GM18870 (cell line): ENCODE measurements around the gene AGXT2.
A peak's percentile ranks its signal among the peaks of the same experiment; 100 is the strongest.
"Not testable (repeated sequence)": the region's sequence is repeated elsewhere in the genome, so short reads cannot be mapped to it uniquely, and the experiment has no call there.

Experiments used
- ATAC-seq: cut with Tn5 transposase; IDR thresholded peaks from one replicate; pipeline ENCODE4 v1.9.1; 2021; ENCODE audit warnings: moderate library complexity; ENCODE audit not compliant: unreplicated experiment

Gene AGXT2

GRCh38 chr5:34976347-34976746 is 71.4 kb downstream of the AGXT2 start:
- ATAC-seq = no peak

GRCh38 chr5:34971655-34972054 is 76.1 kb downstream of the AGXT2 start:
- not testable (repeated sequence) for ATAC-seq

- ATAC-seq = no peak
These were observed 77.2 kb downstream of the AGXT2 start for GRCh38 chr5:34970552-34970951.

GRCh38 chr5:34968258-34968657 is 79.5 kb downstream of the AGXT2 start:
- no peak for ATAC-seq

- no peak for ATAC-seq
These were observed 80.2 kb downstream of the AGXT2 start for GRCh38 chr5:34967540-34967939.

GRCh38 chr5:34959323-34959722 is 88.4 kb downstream of the AGXT2 start:
- peak; percentile 95 for ATAC-seq

GRCh38 chr5:34957857-34958690 is 89.7 kb downstream of the AGXT2 start:
- no peak for ATAC-seq

GRCh38 chr5:34957321-34957720 is 90.4 kb downstream of the AGXT2 start:
- no peak for ATAC-seq
